AG09319 (cell line): Measurements from ENCODE around the gene NLN.
"Not testable (repeated sequence)": the region's sequence is repeated elsewhere in the genome, so short reads cannot be mapped to it uniquely, and the experiment has no call there.

Source experiments
- DNase-seq: peaks from one replicate; pipeline ENCODE4 v3.0.0-alpha.2; 2010; ENCODE audit warnings: low read depth; ENCODE audit errors: extremely low read depth
- CTCF ChIP-seq: IDR thresholded peaks from 2 replicates; pipeline ENCODE4 v1.5.1; 2011; ENCODE audit warnings: low read depth, mild to moderate bottlenecking, inconsistent platforms, low read length, moderate library complexity

NLN gene

GRCh38 chr5:65766781-65767180, 44.8 kb downstream of the NLN start:
- DNase-seq: no peak
- no peak for TF ChIP-seq CTCF

DNA sequence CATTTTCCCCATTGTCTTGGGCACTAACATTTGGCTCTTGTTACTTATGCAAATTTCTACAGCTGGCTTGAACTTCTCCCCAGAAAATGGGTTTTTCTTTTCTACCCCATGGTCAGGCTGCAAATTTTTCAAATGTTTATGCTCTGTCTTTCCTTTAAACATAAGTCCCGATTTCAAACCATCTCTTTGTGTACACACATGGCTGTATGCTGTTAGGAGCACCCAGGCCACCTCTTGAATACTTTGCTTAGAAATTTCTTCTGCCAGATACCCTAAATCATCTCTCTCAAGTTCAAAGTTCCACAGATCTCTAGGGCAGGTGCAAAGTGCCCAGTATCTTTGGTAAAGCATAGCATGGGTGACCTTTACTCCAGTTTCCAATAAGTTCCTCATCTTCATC, 45.6 kb downstream of the NLN start:
- no peak for DNase-seq
- no peak for TF ChIP-seq CTCF

DNA sequence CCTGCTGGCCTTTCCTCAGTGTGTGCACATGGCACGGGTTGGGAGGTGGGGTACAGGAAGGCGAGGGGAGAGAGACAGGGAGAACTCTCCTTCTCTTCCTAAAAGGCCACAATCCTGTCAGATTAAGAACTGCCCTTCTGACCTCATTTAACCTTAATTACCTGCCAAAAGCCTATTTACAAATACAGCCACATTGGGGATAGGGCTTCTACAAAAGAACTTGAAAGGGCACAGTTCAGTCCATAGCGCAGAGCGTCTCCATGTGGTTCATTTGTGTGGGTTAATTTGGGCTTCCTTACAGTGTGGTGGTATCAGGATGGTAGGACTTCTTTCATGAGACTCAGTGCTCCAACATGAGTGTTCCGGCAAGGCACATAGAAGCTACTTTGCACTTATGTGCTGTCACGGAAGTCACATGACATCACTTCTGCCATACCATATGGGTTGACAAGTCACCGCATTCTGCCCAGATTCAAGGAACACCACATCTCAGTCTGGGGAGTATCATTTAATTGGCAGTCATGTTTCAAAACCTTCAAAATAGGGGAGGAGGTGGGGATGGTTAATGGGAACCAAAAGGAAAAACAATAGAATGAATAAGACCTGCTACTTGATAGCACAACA, 46.8 kb downstream of the NLN start:
- no peak for DNase-seq
- TF ChIP-seq CTCF: no peak

DNA sequence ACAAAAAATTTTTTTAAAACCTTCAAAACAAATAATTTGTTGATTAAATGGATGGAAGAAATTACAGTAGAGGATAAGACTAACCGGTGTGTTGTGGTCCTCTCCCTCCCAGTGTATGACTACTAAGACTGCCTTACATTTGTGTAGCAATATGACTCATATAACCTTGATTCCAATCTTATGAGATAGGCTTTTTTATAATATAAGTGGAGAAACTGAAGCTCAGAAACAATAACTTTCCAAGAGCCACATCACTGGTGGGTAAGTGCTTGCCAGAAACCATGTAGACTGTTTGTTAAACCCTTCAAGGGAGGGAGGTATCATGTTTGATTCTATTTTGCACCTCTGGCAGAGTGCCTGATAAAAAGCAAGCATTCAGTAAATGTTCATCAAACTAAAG, 47.5 kb downstream of the NLN start:
- DNase-seq: peak; percentile 73

GRCh38 chr5:65771266-65771665, 49.3 kb downstream of the NLN start:
- no peak for TF ChIP-seq CTCF
- no peak for DNase-seq

More for the DNA sequence above, 47.5 kb downstream of the NLN start:
- TF ChIP-seq CTCF: no peak

- DNase-seq: not testable (repeated sequence)
Measured at GRCh38 chr5:65772963-65773362, 51.0 kb downstream of the NLN start.

GRCh38 chr5:65774346-65774745, 52.3 kb downstream of the NLN start:
- no peak for TF ChIP-seq CTCF
- DNase-seq: peak; percentile 25

DNA sequence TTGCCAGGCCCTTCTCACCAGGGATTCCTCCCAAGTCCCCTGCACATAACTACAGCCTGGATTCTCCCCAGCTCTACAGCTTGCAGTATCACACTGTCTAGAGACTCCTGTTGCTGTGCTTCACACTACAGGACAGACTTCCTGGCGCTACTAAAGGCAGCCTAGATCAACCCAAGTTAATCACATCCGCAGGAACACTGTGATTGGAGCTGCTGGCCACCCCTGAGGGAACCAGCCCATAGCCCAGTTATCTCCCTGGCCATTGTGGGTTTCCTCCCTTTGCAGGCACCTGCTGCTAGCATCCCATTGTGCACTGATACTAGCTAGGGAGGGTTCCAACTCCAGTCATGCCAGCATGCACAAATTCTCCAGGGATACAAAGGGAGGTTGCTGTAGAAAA, 53.5 kb downstream of the NLN start:
- no peak for DNase-seq
- TF ChIP-seq CTCF: no peak
